T-helper 1 cell treated with Interleukin-12 subunit alpha and Interleukin-12 subunit beta and Interleukin-4 antibody, amounts not matched to agents 30 ng/mL and 1 ng/mL, for 36 hours (primary cell): ENCODE measurements around the gene CRAMP1. TPM values are rescaled to one million over a fixed set of nuclear protein-coding genes. Genes with fewer than 3 reads are reported as not detected.

Experiments used
- intact Hi-C: fragments of 100-400 bp; cut with micrococcal nuclease; formaldehyde crosslinking; loops from one replicate; pipeline ENCODE4 v1.15.1; 2024
- total RNA-seq: library from RNA; stranded (reverse); gene quantifications from 2 replicates; pipeline ENCODE4 v1.2.3, GENCODE V29; 2022

Gene CRAMP1
- total RNA-seq, 1 donor from 2014 or later, result 36.9 TPM

DNA sequence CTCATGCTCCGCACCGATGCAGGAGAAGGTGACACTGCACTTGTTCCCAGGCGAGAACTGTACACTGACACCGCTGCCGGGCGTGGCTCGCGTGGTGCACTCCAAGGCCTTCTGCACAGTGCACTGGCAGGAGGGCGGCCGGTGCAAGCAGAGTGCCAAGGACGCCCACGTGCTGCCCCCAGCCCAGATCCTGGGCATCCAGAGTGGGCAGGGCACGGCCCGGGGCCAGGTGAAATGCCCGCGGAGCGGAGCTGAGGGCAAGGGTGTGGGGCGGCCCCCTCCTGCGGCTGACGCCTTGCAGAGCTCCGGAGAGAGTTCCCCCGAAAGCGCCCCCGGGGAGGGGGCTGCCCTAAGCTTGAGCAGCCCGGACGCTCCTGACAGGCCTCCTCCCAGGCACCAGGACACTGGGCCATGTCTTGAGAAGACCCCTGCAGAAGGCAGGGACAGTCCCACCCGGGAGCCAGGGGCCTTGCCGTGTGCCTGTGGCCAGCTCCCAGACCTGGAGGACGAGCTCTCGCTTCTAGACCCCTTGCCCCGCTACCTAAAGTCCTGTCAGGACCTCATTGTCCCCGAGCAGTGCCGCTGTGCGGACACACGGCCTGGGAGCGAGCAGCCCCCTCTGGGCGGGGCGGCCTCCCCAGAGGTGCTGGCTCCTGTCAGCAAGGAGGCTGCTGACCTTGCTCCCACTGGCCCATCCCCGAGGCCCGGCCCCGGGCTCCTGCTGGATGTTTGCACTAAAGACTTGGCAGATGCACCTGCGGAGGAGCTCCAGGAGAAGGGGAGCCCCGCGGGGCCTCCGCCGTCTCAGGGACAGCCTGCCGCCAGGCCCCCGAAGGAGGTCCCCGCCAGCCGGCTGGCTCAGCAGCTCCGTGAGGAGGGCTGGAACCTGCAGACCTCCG is 44.0 kb downstream of the CRAMP1 start:
- intact Hi-C loops, result no loop called here

DNA sequence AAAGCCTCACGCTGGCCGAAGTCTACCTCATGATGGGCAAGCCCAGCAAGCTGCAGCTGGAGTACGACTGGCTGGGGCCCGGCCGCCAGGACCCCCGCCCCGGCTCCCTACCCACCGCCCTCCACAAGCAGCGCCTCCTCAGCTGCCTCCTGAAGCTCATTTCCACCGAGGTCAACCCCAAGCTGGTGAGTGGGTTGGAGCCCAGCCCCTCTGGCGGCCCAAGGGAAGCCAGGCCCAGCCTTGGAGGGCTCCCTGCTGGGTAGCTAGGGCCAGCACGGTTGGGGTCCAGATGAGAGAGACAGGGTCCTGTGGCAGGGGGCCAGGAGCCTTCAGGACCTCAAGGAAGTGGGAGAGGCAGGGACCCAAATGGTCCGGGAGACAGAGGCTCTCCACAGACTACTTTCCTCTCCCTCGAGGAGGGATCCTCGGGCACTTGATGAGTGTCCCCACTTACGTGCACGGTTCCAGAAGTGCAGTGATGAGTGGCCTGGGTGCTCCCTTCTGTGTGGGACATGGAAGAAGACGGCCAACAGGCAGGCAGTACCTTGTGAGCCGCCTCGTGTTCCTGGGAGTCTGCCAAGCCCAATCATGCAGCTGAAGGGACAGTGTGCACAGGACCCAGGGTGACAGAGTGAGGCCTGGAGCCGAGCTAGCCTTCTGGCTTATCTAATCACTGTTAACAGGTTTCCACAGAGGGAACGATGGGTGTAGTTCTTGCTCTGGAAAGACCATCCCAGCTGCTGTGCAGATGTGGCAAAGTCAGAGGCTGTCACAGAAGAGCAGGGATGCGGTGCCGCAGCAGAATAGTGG is 44.9 kb downstream of the CRAMP1 start:
- intact Hi-C loops, result no loop called here

DNA sequence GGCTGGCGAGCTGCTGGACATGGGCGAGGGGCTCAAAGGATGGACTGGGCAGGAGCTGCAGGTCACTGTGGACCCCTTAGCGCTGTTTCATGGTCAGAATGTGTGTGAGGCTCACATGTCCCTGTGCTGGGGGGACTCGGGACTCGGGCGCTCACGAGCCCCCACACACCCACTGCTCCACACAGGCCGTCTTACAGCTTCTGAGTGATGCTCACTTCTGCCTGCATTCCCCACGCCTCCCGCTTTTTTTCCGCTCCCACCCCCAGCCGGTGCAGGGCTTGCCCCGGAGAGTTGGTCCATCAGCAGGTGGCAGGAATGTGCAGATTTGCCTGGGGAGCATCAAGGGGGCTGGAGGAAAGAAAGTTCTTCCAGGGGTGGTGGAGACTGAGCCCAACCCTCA is 45.7 kb downstream of the CRAMP1 start:
- intact Hi-C loops, result no loop called here

DNA sequence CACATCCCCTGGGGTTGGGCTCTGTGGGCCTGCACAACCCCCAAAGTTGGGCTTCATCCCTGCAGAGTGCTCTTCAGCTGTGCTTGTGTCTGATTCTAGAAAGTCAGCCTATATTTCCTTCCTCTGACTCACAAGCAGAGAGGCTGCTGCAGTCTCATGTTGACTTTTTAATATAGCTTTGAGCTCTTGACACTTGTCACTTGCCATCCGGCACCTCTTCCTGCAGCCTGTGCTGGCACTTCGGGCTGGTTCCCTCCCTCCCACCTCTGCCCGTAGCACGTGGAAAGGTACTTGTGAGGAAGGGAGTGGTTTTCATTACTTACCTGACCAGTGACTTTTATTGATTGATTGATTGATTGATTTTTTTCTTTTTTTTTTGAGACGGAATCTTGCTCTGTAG is 46.9 kb downstream of the CRAMP1 start:
- intact Hi-C loops, result no loop called here

DNA sequence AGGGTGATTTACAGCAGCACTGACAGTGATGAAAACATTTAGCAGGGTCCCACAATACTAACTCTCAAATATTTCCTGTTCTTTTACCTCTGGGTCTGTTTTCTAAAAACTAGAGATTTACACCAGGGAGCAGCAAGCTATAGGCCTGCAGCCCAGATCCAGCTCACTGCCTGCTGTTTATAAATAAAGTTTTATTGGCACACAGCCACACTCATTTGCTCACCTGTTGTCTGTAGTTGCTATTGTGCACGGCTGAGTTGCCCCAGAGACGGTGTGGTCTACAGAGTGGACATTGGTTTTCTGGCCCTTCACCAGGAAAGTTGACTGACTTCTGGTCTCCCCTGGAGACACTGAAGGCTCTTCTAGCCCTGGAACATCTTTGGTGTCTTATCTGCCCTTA is 49.7 kb downstream of the CRAMP1 start:
- intact Hi-C loops, result no loop called here

DNA sequence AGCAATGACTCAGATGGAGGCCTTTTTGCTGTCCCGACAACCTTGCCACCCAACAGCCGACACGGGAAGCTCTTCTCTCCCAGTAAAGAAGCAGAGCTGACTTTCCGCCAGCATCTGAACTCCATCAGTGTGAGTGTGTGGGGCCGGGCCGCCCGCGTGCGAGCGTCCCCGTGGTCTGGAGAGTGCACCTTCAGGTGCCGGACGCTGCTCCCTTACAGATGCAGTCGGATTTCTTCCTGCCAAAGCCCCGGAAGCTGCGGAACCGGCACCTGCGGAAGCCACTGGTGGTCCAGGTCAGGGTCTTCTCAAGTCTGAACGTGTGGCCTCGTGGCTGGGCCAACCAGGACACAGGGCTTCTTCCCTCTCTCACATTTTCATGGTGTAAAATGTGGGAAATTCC is 50.4 kb downstream of the CRAMP1 start:
- intact Hi-C loops, result no loop called here

DNA sequence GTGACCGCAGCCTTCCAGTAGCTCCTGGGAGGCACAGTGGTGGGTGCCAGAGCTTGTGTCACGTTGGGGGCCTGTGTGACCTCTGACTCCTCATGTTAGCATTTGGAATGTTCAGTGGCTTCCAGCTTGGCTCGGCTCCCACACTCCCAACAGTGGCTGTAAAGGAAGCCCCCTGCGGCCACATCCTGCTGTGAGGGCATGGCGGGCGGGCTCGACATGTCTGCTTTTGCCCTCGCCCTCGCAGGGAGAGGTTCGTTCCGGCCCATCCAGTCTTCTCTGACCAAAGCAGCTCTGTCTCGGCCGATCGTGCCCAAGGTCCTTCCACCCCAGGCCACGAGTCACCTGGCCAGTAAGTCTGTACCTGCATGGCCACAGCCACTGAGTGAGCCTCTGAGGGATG is 53.7 kb downstream of the CRAMP1 start:
- intact Hi-C loops, result no loop called here

DNA sequence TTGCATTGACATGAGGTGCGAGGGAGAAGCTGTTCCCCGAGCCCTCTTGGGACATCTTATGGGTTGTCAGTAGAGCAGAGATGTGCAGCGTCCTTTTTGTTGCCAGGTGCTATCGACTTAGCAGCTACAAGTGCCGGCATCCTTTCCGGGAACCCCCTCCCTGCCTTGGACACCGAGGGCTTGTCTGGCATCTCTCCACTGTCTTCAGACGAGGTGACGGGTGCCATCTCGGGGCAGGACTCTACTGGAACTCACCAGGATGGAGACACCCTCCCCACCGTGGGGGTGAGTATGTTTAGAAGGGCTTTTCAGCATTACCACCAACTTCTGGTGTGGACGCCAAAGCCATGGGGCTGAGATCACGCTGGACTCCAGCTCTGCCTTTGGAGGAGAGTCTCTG is 54.2 kb downstream of the CRAMP1 start:
- intact Hi-C loops, result no loop called here

DNA sequence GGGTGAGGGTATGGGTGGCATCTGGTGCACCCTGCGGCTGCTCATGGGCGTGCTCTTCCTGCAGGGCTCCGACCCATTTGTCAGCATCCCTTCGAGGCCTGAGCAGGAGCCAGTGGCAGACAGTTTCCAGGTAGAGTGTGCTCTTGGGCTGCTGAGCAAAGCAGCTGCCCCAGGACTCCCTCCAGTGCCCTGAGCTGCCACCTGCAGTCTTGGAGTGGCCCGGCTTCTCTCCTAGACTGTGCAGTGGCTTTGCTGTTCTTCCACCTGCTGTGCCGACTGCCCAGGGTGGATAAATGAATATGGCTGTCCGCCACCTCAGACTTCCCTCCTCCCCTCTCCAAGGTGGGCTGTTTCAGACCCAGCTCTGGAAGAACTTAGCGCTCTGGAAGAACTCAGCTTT is 55.1 kb downstream of the CRAMP1 start:
- intact Hi-C loops, result no loop called here

DNA sequence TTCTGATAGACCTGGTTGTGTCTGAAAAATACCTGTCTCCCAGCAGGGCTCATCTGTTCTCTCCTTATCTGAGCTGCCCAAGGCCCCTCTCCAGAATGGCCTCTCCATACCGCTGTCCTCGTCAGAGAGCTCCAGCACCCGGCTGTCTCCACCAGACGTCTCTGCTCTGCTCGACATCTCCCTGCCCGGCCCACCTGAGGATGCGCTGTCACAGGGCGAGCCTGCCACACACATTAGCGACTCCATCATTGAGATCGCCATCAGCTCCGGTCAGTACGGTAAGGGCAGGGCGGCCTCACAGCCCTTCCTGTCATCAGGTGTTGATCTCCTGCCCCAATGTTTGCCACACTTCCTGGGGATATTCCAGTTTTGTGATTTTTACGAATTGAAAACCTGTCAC is 55.8 kb downstream of the CRAMP1 start:
- intact Hi-C loops, result no loop called here

DNA sequence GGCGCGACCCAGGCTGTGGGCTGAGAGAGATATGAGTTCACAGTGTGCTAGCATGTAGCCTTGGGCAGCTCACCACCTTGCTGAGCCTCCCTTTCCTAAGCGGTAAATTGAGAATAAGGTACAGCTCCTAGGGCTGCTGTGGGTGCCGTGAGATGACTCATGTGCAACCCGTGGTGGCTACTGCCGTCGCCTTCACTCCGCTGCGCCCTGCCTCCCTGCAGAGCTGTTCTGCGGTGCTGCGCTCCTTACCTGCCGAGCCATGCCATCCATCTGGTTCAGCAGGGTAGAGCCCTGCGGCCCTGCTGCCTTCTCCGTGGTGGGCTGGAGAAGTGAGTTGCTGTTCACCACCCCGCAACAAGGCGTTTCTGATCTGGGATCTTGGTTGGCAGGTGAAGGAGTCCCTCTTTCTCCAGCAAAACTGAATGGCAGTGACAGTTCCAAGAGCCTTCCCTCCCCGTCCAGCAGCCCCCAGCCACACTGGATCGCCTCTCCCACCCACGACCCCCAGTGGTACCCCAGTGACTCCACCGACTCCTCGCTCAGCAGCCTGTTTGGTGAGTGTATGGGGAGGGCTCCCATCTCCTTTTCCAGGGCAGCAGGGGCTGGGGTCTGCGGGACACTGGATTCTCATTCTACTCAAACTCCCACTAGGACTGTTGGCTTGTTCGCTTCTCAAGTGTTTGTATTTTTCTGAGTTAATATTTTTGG is 56.6 kb downstream of the CRAMP1 start:
- intact Hi-C loops, result no loop called here

DNA sequence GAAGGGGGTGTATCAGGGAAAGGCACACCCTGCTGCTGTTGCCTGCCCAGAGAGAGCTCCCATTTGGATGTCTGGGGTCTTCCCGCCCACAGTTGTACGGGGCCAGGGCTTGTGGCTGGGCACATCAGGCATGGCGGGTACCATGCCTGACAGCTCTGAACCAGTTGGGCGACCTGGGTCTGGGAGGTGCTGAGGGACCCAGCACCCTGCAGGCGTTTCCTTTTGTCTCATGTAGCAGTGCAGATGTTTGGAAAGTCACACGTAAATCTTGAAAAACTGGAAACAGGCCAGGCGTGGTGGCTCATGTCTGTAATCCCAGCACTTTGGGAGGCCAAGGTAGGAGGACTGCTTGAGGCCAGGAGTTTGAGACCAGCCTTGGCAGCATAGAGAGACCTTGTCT is 57.5 kb downstream of the CRAMP1 start:
- intact Hi-C loops, result no loop called here

DNA sequence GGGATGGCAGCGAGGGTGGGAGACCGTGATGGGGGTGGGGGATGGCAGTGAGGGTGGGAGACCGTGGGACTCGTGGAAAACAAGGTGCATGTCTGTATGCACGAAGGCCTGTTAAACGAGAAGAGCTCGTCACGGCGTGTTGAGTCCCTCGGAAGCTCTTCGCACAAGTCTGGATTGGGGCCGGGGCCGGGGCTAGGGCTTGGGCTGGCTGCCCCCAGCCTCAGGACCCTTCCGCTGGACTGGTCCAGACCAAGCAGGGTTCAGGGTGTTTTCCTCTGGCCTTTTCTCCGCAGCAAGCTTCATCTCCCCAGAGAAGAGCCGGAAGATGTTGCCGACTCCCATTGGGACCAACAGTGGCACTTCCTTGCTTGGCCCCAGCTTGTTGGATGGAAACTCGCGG is 58.2 kb downstream of the CRAMP1 start:
- intact Hi-C loops, result no loop called here

DNA sequence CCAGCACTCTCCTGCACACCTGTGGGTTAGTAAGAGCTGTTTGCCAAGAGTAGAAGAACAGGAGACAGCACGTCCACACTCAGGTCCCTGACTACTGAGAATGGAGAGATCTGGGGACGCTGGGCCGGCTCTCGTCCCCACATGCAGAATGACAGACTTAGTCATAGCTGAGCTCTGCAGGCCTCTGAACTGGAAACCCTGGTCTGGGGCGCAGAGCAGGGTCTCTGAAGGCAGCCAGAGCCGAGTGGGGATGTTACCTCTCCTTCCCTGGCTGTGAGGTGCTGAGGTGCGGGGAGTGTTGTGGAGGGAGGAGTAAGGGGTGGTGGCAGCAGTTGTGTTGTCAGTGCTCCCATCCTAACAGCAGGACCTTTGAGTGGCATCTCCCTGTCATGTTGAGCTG is 58.7 kb downstream of the CRAMP1 start:
- intact Hi-C loops, result no loop called here

DNA sequence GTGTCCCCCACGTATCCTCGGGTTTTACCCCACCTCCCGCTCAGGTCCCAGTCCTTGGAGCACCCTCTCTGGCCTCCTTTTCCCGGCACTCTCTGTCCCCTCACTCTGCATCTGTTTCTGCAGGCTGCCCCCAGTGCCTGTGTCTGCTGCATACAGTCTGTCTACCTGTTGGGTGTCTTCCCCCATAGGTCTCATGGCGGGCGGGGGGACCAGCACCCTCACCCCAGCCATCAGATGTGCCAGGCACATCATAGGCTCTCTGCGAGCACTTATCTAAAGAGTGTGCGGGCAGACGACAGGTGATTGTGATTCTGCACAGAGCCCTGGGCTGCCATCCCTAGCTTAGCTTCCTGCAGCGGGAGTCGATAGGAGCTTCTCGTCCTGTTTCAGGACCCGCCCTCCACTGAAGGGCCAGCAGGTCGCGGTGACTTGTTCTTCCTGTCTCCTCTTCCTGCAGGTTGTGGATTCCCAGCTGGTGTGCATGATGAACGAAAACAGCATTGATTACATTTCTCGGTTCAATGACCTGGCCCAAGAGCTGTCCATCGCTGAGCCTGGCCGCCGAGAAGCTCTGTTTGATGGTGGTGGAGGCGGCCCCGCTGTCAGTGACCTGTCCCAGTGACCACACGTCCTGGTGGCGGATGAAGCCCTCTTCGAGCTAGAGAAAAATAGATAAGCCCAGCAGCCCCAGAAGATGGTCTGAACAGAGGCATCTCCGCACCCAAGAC is 61.4 kb downstream of the CRAMP1 start:
- intact Hi-C loops, result no loop called here

DNA sequence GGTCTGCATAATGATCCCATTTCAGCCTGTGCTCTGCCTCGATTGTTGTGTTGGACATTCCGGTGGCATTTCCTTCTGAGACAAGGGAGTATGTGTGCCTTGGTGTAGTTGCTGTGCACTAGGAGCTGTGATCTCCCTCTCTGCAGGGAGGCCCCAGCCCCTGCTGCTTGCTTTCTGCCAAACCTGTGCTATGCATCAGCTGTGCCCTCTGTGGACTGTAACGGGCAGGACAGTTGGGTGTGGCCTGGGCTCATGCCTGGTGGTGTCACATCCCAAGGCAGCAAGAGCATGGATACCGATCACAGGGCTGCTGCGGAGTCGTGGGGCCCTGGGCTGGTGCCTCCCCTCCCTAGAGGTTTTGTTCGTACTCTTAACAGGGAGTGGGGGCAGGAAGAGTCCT is 62.1 kb downstream of the CRAMP1 start:
- intact Hi-C loops, result no loop called here

DNA sequence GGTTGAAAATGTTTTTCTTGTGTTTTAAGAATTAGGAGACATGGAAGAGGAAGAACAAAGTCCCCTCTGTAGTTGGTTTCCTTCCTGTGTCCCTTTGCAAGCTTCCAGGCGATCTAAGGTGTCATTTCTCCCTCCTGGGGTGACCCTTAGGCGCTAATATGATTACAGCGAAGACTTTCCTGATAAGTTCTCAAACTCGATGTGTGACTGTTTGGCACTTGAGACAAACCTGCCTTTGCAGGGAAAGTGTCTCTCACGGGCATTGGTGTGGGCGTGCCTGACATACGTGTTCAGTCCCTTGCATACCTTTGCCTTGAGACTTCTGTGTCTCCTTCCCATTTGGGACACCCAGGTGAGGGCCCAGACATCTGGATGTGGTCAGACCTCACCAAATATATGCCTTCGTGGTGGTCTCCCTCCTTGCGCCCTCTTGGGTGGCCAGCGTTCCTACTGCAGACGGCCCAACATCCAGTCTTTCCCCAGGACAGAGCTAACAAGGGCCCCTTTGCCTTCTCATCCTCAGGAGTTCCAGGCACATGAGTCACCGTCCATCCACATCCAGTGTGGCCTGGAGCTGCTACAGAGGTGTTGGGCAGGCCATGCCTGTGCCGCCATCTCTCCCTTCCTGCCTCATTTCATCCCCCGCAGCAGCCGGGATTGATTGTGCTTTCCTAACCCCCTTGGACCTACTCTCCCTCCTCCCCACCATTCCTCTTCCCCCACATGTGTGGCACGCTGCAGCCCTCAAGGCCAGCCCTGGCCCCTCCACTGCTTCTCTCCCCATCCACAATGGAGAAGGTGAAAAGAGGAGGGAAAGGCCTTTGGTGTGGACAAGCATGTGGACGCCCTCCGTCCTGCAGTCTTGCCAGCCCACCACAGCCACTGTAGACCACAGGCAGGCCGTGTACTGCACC is 62.8 kb downstream of the CRAMP1 start:
- intact Hi-C loops, result loop anchor here (5.0 kb wide), 1 partner anchor 752 kb away; the partner anchor contains the start of gene CCNF

DNA sequence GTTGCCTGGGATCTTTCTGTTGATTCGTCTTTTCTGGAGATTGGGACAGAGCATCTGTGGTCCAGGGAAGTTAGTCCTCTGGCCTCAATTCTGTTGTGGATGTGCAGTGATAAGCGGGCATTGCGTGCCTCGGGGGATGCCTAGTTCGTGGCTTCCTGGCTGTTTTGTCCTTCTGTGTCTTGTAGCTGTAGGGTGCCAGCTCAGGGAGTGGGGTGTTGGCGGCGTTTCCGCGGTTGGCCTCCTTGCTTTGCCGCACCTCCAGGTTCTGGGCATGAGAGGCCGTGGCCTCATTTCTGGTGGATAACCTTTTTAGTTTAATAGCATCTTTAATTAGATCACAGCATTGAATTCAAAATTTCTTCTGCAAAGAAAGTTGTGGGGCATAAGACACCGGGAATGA is 64.5 kb downstream of the CRAMP1 start:
- intact Hi-C loops, result loop anchor here (5.0 kb wide), 1 partner anchor 751 kb away; the partner anchor contains the start of gene CCNF

DNA sequence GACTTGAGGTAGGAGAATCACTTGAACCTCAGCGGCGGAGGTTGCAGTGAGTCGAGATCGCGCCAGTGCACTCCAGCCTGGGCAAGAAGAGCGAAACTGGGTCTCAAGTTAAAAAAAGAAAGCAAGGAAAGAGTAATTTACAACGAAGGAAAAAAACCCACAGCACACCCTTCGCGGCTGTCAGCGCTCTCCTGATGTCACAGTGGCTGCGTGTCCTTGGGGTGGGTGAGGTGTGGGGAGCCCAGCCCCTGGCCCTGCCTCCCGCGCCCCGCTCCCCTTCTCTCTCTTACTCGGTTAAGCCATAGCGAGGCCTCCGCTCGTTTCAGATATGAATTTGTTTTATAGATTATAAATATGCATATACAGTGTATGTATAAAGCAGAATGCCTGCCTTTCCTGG is 65.2 kb downstream of the CRAMP1 start:
- intact Hi-C loops, result loop anchor here (5.0 kb wide), 1 partner anchor 750 kb away; the partner anchor contains the start of gene CCNF
